Stimulated activated CD4-positive, alpha-beta T cell treated with anti-CD3 and anti-CD28 coated beads, Interleukin-12 subunit alpha, Interleukin-12 subunit beta, amount 100 ng/mL, for 4 hours (primary cell): ENCODE results near the gene DDX41.

ENCODE experiments used
- DNase-seq: peaks from one replicate; pipeline ENCODE4 v3.0.0-alpha.2; 2020

The DDX41 gene

DNA sequence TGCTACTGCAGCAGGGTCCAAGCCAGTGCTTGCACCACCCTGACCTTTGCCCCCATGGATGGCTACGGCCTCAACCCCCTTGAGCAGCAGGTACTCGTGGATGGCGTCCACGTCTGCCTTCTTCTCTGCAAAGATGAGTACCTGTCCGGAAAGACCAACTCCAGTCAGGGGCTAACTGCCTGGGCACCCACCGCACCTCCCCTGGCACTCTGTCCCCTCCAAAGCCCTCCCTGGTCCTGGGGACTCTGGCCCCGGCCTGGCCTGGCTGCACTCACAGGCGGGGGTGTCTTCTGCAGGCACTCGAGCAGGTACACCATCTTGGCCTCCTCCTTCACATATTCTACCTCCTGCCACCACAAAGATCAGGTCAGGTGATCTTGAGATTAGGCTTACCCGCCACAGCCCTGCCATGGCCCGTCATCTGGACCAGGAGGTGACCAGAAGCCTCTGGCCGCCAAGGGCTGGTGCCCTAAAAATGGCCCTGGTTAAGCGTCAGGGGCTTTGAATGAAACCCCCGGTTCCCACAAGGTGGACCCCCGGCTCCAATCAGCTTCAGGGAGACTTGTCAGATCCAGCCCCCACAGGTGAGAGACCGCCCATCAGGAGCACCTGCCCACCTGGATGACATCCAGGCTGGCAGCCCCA, 3.9 kb downstream of the DDX41 start:
- no peak for DNase-seq

DNA sequence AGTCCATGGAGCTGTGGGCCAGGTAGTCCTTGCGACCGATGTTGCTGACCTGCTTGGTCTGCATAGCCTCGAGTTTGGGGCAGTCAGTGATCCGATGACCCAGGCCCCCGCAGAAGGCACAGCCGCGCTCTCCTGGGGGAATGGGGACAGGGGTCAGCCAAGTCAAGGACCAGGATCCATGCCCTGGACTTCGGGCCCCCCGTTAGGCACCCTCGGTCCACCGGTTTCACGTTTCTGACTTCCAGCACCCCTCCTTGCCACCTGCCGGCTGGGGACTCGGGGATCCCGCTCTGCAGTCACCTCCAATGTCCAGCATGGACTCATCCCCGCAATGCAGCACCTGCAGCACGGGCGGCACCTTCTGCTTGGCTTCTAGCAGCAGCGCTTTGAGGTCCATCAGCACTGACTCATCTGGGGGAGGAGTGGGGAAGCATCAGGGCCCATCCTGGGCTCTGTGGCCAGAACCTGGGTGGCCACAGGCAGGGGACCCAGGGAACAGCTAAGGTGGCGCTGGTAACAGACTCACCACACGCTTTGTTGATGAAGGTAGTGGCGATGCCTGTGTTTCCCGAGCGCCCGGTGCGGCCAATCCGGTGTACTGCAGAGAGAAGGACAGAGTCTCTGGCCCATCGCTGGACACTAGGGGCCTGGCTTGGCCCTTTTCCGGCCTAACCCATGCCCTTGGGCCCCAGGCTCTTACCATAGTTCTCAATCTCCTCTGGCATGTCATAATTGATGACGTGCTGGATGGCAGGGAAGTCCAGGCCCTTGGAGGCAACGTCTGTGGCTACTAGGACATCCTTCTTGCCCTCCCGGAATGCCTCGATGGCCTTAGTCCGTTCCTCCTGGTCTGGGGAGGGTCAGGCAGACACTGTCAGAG, 4.7 kb downstream of the DDX41 start:
- no peak for DNase-seq

DNA sequence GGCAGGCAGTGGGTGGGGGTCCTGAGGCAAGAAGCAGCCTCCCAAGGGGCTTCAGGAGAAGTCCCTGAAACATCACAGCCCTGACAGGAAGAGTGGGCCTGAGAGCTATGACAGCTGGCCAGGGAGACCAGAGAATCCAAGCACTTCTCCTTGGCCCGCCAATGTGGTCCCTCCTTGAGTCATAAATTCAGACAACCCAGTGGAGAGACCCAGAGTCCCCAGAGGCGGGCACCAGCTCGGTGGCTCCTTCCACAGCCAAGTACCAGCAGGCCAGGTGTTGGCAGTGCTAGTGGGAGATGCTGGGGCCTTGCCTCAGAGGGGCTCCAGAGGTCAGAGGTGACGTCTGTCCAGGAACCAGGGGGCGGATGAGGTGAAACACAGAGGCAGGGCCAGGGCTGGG, 5.6 kb downstream of the DDX41 start:
- DNase-seq = no peak

DNA sequence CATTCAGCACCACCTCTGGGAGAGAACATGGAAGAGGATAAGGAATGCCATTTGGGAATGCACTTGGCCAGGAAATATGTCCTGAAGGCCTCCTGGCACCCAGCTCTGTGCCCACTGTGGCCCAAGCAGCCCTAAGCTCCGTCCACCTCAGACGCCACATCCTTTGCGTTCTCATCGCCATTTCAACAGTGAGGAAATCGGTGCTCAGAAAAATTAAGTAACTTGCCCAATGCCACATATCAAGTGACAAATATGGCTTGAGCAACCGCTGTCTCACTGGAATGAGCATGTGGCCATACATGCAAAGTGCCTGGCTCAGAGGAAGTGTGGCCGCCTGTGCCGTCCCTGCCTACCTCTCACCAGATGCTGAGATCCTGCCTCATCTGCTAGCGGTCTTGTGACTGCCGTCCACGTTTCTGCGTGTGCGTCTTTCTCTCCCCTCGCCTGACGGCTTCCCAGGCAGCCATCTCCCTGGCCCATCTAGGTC, 6.2 kb downstream of the DDX41 start:
- DNase-seq = no peak

DNA sequence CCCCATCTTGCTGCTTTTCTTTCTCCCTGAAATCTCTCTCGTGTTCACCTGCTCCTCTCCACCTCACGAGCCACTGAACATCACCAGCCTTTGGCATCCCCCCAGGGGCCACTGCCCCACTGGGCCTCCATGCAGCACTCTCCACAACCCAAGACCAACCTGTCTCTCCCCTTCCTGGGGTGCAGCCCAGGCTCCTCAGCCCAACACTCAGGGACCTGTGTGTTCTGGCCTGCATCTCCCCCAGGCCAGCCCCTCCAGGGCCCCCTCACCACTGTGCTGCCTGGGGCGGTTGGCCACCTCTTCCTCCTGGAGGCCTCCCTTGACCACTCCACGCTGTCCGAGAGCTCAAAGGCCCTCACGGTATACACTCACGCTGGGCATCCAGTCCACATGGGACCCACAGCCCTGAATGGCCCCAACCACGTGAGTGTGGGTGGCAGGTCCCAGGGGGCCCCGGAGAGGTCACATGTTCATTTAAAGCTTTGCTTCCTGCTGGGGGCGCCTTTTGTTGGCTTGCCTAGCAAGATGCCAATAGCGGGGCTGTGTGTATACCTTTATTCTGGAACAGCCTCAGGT, 6.7 kb downstream of the DDX41 start:
- no peak for DNase-seq

DNA sequence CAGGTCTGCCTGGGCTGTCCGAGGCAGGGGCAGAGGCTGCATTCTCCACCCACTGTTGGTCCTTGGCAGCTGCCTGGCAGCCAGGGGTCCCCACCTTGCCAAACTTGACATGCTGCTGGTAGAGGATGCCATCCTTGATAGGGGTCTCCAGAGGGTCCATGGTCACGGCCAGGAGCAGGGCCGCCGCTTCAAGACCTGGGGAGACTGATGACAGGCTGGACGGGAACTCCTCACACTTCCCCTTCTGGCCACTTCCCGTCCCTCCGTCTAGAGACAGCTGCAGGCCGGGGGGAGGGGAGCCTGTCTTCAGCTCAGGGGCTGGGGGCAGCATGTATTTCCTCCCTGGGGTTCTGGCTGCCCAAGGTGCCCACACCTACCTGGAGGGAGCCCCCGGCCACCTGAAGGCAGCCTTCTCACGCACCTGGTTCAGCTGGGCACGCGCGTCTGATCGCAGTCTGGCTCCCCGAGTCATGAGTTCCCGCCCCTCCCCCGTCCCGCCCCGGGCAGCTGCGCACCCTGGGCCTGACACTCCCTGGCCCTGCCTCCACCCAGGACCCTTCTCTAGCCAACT, 7.3 kb downstream of the DDX41 start, which contains the start of gene DOK3:
DOK3 (minus strand) TSS at position 446 of the 571 bp plus-strand sequence; CDS start at position 160, 286 bp downstream.
- DNase-seq = no peak

DNA sequence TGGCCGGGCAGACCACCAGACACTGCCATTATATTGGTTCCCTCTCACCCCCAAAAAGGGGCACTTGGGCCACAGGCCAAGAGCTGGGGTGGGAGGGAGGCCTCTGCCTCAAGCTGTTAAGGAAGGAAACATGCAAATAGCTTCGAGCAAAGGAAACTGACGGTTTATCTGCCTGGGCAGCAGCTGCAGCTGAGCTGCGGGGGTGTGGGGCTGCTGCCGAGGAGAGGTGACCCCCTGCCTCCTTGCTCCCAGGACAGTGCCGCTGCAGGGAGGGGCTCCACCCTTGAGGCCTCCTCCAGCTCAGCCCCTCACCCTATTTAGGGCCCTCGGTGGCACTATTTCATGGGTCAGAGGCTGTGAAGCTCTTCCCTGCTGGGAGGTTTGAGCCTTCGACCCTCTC, 7.9 kb downstream of the DDX41 start:
- DNase-seq = no peak

DNA sequence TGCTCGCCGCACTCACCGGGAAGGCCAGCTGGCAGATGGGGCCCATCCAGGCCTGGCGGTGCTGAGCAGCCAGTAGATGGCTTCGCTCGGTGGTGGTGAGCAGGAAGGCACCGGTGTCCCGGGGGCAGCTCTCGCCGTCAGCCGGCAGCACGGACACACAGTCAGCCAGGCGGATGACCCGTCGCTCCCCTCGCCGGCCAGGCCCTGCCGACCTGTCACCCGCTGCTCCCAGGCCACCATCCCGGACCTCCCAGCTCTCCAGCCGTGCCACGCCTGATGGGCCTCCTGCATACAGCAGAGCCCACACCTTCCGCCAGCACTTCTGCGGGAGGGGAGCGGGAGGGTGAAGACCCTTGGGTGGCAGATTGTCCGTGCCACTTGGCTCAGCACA, 8.5 kb downstream of the DDX41 start:
- no peak for DNase-seq

DNA sequence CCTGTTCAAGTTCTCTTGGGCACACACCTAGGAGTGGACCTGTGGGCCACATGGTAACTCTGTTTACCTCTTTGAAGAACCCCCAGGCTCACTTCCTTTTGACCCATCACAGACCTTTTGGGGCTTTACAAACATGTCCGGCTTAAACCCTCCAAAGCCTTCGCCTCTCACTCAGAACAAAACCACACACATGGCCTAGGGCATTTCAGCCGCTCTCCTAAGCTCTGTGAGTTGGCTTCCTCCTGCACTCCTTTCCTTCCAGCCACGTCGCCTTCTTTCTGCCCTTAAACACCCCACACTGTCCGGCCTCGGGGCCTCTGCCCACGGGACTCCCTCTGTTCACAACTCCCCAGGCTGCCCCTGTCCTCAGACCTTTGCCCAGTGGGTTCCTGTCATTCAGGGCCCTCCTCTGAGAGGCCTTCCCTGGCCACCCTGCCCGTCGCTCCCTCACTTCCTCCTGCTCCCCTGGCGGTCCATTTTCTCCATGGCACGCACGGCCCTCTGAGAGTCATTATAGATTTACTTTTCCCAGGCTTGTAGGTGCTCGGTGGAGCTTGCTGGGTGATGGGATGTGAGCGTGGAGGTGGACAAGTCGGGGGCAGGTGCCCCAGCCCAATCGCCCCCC, 9.1 kb downstream of the DDX41 start:
- DNase-seq = no peak

DNA sequence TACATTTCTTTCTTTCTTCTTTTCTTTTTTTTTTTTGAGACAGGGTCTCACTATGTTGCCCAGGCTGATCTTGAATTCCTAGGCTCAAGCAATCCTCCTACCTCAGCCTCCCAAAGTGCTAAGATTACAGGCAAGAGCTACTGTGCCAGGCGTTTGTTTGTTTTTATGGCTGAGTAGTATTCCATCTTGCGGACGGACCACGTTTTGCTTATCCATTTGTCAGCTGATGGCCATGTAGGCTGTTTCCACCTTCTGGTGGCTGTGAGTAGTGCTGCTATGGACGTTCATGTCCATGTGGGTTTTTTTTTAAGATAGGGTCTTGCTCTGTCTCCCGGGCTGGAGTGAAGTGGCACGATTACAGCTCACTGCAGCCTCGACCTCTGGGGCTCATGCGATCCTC, 9.6 kb downstream of the DDX41 start:
- DNase-seq = no peak

DNA sequence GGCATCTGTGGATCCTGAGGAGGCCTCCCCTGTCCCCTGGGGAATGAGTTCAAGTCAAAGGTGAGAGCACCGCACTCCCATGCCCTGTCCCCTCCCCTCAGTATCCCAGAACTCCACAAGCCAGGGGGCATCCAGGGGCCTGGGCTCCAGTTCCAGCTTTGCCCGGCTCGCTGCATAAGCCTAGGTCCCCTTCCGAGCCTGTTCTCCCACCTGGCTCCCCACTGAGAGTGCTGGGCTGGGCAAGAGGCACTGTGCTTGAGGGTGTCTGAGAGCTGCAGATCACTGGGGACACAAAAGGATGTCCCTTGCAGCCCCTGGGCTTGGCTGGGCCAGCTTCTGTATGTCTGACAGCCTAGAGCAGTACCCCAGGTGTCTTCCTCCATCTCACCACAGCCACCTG, 11.7 kb downstream of the DDX41 start:
- no peak for DNase-seq

DNA sequence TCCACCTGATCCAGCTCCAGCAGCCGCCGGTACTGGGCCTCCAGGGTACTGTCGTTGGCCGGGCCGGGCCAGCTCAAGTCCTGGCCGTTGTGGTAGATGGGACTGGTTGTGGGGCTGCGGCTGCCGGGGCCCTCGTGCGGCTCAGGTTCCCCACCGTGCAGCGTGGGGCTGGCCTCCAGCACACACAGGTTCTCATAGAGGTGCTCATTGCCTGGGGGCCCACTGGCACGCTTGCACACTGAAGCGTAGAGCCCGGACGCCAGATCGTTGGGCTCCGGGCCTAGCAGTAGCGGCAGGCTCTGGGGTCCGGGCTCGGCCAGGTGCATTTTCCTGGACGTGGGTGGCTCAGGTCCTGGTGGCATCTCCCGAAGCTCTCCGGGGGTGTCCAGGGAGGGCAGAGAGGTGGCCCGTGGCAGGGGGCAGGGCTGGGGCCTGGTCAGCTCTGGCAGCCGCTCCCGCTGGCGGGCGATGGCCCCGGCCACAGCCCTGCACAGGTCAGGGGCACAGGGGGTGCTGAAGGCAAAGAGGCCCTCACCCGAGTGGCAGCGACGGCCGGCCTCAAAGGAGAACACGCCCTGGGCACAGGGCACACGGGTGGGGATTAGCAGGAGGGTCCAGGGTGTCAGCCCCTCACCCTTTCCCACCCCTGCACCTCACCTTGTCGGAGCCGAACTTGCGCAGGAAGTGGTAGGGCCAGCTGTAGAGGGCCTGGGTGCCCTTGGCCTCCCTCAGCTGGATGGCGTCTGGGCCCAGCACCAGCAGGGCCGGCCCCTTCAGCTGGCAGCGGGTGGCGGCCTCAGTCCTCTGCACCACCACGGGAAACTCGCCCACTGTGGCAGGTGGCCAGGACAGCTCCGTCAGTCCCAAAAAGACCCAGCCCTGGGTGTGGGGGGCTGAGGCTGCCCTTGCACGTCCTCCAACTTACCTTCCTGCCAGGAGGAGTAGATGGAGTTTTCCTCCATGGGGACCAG, 12.4 kb downstream of the DDX41 start:
- DNase-seq = no peak

DNA sequence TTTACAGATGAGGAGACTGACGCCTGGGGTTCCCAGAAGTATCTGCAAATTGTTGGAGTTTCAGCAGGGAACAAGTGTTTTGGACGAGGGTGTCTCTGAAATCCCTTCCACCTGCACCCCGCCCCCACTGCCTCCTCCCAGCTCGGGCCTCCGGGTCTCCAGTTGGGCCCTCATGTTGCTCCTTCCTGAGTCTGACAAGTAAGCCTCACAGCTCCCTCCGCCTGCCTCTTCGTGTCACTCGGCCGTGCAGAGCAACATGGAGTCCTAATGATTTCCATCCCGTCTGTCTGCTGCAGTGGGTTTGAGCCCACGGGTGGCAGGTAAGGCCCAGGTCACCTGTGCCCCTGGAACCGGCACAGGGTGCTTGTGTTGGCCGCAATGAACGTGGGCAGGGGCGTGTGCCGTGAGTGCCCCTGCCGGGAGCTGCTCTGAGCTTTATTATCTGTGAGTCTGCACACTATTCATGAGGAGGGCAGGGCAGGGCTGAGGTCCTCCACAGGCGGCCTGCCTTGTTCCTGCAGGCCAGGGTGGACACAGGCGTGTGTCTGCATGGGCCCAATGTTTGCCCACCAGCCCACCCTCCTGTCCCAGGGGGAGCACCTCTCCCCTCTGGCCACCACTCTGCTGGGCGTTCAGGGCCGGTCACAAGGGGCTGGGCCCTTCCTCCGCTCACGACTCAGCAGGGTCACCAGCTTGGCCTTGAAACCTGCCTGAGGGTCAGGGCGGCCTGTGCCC, 13.2 kb downstream of the DDX41 start:
- no peak for DNase-seq

DNA sequence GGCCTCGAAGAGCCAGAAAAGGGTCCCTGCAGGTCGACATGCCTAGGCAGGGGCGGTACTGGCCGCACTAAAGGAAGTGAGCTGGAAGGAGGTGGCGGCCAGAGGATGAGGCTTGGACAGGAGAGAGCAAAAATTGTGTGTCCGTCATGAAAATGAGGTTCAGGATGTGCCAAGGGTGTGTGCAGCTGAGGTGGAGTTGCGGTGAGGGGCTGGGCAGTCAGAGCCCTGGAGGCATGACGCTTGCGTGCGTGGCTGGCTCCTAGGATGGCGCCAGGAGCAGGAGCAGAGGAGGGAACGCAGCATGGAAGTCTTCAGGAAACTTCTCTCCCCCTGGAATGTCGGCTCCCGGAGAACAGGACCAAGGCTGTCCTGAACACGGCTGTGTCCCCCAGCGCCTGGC, 13.9 kb downstream of the DDX41 start:
- DNase-seq = no peak

DNA sequence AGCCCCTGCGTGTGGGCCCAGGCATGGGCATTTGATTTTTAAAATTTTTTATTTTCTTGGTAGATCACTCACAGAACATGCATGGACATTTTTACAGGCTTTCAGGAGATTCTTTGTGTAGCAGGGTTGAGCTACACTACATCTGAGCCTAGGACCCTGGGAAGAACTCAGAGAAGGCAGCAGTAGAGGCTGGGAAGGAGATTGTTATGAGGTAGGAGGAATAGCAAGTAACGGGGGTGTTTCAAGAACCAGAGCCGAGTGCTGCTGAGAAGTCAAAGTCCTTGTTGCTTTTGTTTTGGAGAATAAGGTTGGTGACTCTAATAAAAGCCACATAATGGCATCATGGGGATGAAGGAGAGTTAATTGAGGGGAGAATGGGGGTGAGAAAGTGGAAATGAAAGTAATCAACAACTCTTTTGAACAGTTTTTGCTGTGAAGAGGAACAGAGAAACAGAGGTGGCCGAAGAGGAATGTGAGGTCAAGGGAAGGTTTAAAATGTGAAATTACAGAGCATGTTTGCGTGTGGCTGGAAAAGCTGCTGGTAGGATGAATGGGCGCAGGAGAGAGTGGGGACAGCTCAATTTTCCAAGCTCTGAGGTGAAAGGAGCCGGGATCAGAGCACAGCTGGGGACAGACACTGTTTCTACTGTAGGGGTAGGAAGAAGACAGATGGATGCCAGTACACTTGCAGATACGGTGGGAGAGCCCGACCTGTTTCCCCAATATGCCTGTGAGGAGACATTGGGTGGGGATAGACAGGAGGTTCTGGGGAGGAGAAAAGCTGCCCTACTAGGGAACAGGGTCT, 14.7 kb downstream of the DDX41 start:
- DNase-seq = no peak

DNA sequence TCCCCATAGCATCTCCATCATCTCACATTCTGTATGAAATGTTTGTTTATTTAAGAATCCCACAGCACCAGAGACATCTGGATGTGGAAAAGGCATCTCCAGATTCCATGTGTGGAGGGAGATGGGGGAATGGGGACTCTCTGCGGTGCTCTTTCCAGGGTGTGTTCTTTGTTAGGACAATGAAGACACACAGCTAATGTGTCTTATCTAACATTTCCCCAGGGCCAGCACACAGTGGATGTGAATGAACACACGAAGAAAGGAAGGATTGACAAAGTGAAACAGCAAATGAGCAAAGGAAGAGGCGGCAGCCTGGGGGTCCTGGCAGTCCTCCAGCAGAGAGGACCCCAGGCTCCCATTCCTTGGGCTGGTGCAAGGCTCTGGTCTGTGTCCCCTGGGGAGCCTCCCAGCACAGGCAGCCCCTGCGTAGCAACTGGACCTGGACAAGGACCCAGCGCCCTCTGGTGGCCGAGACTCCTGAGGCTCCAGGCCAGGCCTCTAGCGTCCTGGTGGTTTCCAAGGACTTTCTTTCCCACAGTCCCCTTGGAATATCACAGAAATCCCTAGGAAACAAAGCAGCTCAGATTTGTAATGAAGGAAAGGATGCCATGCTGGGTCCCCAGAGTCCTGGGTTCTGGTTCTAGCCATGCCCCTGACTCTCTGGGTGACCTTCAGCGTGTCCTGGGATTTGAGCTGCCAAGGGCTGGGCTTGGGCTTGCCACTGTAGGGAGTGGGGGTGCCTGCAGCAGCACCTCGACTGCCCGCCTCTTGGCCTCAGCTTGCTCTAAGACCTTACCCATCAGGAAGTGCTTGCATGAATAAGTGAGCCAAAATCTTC, 15.9 kb downstream of the DDX41 start:
- DNase-seq = peak; percentile 91

DNA sequence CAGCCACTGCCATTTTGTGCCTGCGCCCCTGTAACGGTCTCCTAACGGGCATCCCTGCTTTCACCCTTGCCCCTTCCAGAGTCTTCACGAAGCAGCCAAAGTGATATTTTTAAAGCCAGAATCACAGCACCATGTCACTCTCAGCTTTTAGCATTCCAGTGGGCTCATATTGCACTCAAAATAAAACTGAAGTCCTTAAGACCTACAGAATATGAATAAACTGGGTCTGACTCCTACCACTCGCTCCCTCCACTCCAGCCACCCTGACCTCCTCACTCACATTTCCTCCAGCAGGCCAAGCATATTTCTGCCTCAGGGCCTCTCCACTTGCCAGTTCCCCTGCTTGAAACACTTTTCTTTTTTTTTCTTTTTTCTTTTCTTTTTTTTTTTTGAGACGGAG, 16.9 kb downstream of the DDX41 start:
- DNase-seq = no peak

DNA sequence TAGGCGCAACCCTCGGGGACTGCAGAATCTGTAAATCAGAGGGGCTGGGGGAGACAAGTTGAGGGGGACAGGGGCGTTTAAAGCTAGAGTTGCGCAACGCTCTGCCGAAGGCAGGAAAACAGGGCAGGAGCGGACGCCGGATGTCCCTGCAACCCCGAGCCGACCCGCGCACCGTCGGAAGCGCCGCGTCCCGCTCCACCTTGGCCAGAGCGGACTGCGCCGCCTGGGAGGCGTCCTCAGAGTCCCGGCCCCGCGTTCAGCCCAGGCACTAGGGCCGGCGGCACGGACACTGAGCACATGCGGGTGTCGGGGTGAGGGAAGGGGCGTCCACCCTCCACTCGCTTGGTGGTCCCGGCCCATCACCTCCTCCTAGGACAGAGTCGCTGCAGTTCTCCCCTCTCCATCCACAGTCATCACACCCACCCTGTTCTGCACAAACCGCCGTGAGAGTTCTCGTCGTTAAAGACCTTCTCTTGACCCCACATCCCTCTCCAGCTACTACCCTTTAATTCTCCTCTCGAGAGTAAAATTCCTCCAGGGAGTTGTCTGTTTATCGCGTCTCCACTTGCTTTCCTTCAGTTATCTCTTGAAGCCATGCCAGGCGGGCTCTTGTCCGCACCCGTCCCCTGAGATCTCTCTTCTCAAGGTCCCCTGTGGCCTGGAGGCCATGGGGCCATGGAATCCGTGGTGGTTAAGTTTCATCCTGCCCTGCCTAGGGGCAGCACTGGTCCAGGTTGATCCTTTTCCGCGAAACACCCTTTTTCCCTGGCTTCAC, 18.6 kb downstream of the DDX41 start:
- DNase-seq = no peak
